Cardiac muscle cell (in vitro differentiated cells and primary cell): ENCODE results near the gene SELENOF. TPM values are rescaled to one million over a fixed set of nuclear protein-coding genes. Genes with fewer than 3 reads are reported as not detected.

ENCODE experiments used
- DNase-seq, 2 donors: peaks; one replicate each; pipeline versions ENCODE4 v3.0.0 to v3.0.0-alpha.2; 2010 to 2017; ENCODE audit warnings: low read depth in 1 of 2, low spot score in 1 of 2
- H3K27ac ChIP-seq: fragments of 200-600 bp; sonication (generic); 2 replicates; pipeline ENCODE4 v1.5.1; 2016
- H3K27me3 ChIP-seq: fragments of 200-600 bp; sonication (generic); 2 replicates; pipeline ENCODE4 v1.6.0; 2016; ENCODE audit warnings: control low read depth
- H3K36me3 ChIP-seq: fragments of 200-600 bp; sonication (generic); 2 replicates; pipeline ENCODE4 v1.5.1; 2016; ENCODE audit warnings: control low read depth
- H3K4me1 ChIP-seq: fragments of 200-600 bp; sonication (generic); 2 replicates; pipeline ENCODE4 v1.8.1; 2017; ENCODE audit warnings: low read depth, mild to moderate bottlenecking, mixed run types
- H3K4me3 ChIP-seq: fragments of 200-600 bp; sonication (generic); 2 replicates; pipeline ENCODE4 v1.5.1; 2016; ENCODE audit warnings: mild to moderate bottlenecking
- H3K9me3 ChIP-seq: fragments of 200-600 bp; sonication (generic); 2 replicates; pipeline ENCODE4 v1.5.1; 2017; ENCODE audit warnings: low read depth, mild to moderate bottlenecking, control low read depth
- CTCF ChIP-seq: IDR thresholded peaks from 2 replicates; pipeline ENCODE4 v1.5.1; 2012; ENCODE audit warnings: low read depth, mild to moderate bottlenecking, low read length
- polyA plus RNA-seq: library from polyadenylated mRNA; unstranded; fragments of >200 nt; fragmentation: Nextera tagmentation; extraction: Ambion mirVana; gene quantifications from 2 replicates; pipeline ENCODE4 v1.2.1, GENCODE V29; 2016
- total RNA-seq: library from RNA; depleted of rRNA; stranded (reverse); fragments of >200 nt; gene quantifications from 2 replicates; pipeline ENCODE4 v1.2.3, GENCODE V29; 2016

Gene SELENOF
- total and polyA plus RNA-seq, 2 experiments from 2014 or later, result 37.6 to 116 TPM

GRCh38 chr1:86953167-86953566, 39.2 kb upstream of the SELENOF start:
- Histone ChIP-seq H3K27me3 (no peaks in the 10 kb centered on the region), H3K27ac (no peak overlapping the region), H3K9me3 (no peaks in the 10 kb centered on the region), H3K4me3 (no peak overlapping the region), H3K36me3 (no peaks in the 10 kb centered on the region), H3K4me1 (peaks cover 10% of the 10 kb centered on the region)
- no peak for TF ChIP-seq CTCF
- DNase-seq, result peak in 1 of 2 donors; percentile 73

- H3K4me3 ChIP-seq, result no peak overlapping the region
- no peak for TF ChIP-seq CTCF
- no peaks in the 10 kb centered on the region for H3K36me3 ChIP-seq
- H3K9me3 ChIP-seq, result no peaks in the 10 kb centered on the region
- H3K27ac ChIP-seq, result no peak overlapping the region
- peaks cover 26% of the 10 kb centered on the region for H3K4me1 ChIP-seq
- no peaks in the 10 kb centered on the region for H3K27me3 ChIP-seq
- DNase-seq, result no peak
Observed at GRCh38 chr1:86951430-86951829, 37.5 kb upstream of the SELENOF start.

- no peak for TF ChIP-seq CTCF
- no peaks in the 10 kb centered on the region for H3K36me3 ChIP-seq
- no peaks in the 10 kb centered on the region for H3K9me3 ChIP-seq
- no peaks in the 10 kb centered on the region for H3K27me3 ChIP-seq
- peaks cover 26% of the 10 kb centered on the region for H3K4me1 ChIP-seq
- H3K27ac ChIP-seq, result no peak overlapping the region
- H3K4me3 ChIP-seq, result no peak overlapping the region
- peak in 1 of 2 donors; percentile 30 for DNase-seq
Observed at GRCh38 chr1:86950712-86951419, 36.9 kb upstream of the SELENOF start.

GRCh38 chr1:86948212-86948611, 34.3 kb upstream of the SELENOF start:
- Histone ChIP-seq H3K36me3 (no peaks in the 10 kb centered on the region), H3K4me1 (peaks cover 20% of the 10 kb centered on the region), H3K27me3 (no peaks in the 10 kb centered on the region), H3K9me3 (no peaks in the 10 kb centered on the region), H3K4me3 (no peak overlapping the region), H3K27ac (no peak overlapping the region)
- TF ChIP-seq CTCF, result no peak
- DNase-seq, result peak; percentile 4 to 38

- no peaks in the 10 kb centered on the region for H3K36me3 ChIP-seq
- H3K4me3 ChIP-seq, result no peak overlapping the region
- H3K27me3 ChIP-seq, result no peaks in the 10 kb centered on the region
- TF ChIP-seq CTCF, result no peak
- H3K4me1 ChIP-seq, result peaks cover 27% of the 10 kb centered on the region
- no peak for DNase-seq
- H3K9me3 ChIP-seq, result no peaks in the 10 kb centered on the region
- no peak overlapping the region for H3K27ac ChIP-seq
Observed at GRCh38 chr1:86942743-86943142, 28.8 kb upstream of the SELENOF start.

- H3K9me3 ChIP-seq, result no peaks in the 10 kb centered on the region
- DNase-seq, result no peak
- TF ChIP-seq CTCF, result no peak
- peaks cover 20% of the 10 kb centered on the region for H3K4me1 ChIP-seq
- no peak overlapping the region for H3K27ac ChIP-seq
- H3K27me3 ChIP-seq, result no peaks in the 10 kb centered on the region
- H3K36me3 ChIP-seq, result no peaks in the 10 kb centered on the region
- H3K4me3 ChIP-seq, result no peak overlapping the region
Observed at GRCh38 chr1:86942042-86942441, 28.1 kb upstream of the SELENOF start.
